DMS53 (cell line): ENCODE data around the gene WSCD2.

ENCODE experiments used
- DNase-seq: peaks from one replicate; lab custom pipeline; 2025; lab: John Stamatoyannopoulos, UW

WSCD2 gene

GRCh38 chr12:108268397-108268796 is 139.3 kb downstream of the WSCD2 start:
- DNase-seq, result no peak

DNA sequence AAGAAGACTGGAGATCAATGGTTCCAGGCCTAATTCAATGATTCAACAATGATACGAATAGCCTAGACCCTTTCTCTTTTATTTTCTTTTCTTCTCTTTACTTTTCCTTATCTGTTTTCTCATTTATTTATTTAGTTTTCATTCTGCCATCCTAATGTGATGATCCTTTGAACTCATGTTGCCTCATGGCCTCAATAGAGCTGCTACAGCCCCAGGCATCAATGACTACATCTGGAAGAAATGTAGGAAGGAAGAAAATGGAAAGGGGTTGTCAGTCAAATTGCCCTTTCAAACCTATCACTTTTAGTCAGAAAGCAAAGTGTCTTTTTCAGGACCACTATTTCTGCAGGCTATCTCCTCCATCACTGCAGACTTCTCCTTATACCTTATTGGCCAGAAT is 140.1 kb downstream of the WSCD2 start:
- DNase-seq, result no peak

- no peak for DNase-seq
Observed at GRCh38 chr12:108270035-108270848, 141.2 kb downstream of the WSCD2 start.

DNA sequence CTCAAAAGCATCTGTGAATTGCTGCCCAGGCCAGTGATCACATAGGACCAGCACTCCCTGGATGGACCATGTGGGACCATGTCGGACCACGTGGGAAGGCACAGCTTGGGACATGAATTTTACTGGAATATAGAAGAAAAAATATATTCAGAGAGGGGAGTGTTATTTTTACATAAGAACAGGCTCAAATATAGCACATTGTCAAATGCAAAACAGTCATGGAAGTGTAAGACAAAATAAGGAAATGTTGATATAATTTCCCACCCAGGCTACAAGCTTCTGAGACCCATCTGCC is 141.7 kb downstream of the WSCD2 start:
- DNase-seq, result no peak

DNA sequence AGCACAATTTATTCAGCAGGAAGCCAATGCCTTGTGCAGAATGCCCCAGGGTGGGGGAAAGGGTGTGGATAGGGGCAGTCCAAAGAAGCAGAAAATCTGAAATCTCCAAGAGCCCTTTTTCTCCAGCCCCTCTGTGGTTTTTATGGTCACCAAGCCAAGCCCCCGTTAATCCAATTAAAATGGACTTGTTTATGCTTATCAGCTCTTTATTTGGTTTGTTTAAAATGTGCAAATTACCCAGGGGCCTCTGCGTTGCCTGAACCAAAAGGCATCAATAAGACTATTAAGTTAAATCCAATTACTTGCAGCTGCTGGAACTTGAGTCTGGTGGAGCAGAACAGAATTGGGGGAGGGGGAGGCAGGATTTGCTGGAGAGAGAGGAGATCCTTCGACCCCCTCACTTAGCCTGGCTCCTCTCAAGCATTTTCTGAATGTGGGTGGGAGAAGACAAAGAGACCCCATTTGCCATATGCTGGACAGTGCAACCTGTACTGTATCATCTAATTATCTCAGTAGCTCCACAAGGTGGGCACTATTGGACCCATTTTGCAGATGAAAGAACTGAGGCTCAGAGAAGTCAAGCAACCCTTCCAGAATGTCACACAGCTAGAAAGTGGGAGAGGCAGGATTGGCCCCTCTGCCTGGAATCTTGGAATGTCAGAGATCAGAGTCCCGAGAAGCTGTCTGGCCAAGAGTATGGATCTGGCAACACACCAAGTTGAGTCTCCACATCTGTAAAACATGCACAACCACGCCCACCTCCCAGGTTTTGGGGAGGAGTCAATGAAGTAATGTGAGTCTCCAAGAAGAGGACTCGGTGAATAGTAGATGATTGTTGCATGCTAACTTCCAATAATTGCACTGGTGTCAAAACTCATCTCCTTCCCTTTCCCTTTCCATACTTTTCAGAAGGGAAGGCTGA is 143.1 kb downstream of the WSCD2 start:
- DNase-seq, result no peak

DNA sequence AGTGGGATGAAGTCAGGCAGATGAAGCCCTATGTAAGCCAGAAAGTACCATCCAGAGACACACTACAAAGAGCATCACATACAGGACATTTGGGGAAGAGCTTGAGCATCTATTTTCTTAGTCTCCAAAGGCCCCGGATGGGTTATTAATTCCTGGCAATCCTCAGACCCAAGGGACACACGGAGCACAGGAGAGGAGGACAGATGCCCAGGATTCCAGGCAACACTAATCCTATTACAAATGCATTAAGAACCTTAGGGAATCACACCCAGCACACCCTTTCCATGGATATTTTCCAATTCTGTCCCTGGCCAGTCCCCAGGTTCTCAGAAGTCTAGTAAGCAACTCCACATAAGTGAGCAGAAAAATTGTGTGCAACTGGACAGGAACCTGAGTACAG is 144.1 kb downstream of the WSCD2 start:
- DNase-seq, result no peak

GRCh38 chr12:108277613-108278012 is 148.5 kb downstream of the WSCD2 start:
- no peak for DNase-seq

GRCh38 chr12:108282160-108282559 is 153.1 kb downstream of the WSCD2 start:
- DNase-seq, result no peak

DNA sequence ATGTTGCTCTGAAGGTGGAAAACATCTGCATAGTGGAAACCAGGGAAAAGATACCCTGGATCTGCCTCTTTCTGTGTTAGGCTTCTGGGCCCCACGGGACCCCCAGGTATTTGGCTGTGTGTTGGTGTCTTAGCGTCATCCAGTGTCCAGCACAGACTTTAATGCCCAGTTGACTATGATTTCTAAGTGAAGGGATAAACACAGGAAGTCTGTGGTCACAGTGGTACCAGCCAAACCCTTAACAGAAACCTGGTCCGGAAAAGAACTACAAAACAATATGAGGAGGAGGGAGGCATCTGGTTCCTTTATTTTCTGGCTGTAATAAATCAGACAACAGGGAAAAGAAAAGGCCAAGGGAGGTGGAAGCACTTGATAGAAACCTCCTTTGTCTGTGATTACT is 153.6 kb downstream of the WSCD2 start:
- no peak for DNase-seq

DNA sequence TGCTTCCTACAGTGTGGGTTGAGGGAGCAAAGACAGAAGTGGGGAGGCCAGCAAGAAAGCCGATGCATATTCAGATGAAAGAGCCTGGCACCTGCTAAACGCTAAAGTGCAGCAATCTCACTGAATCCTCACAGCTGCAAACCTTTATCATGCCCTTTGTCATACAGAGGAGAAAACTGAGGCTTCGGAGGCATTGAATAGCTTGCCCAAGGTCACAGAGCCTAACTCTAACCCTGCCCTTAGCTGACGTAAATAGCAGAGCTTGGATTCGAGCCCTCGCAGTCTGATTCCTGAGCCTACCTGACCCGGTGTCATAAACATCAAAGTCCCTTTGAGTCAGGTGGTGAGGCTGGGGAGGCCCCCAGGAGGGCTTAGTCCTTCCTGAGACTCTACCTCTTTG is 155.1 kb downstream of the WSCD2 start:
- DNase-seq, result no peak

GRCh38 chr12:108285016-108285415 is 155.9 kb downstream of the WSCD2 start:
- DNase-seq, result no peak

DNA sequence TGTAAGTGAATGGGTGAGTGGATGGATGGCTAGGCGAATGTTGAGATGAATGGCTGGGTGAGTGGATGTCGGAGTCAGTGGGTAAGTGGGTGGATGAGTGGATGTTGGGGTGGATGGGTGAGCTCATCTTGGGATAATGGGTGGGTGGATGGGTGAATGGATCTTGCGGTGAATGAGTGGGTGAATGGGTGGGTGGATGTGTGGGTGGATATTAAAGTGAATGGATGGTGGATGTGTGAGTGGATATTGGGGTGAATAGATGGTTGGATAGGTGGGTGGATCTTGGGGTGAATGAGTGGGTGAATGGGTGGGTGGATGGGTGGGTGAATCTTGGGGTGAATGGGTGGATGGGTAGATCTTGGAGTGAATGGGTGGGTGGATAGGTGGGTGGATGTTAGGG is 158.1 kb downstream of the WSCD2 start:
- DNase-seq, result no peak

DNA sequence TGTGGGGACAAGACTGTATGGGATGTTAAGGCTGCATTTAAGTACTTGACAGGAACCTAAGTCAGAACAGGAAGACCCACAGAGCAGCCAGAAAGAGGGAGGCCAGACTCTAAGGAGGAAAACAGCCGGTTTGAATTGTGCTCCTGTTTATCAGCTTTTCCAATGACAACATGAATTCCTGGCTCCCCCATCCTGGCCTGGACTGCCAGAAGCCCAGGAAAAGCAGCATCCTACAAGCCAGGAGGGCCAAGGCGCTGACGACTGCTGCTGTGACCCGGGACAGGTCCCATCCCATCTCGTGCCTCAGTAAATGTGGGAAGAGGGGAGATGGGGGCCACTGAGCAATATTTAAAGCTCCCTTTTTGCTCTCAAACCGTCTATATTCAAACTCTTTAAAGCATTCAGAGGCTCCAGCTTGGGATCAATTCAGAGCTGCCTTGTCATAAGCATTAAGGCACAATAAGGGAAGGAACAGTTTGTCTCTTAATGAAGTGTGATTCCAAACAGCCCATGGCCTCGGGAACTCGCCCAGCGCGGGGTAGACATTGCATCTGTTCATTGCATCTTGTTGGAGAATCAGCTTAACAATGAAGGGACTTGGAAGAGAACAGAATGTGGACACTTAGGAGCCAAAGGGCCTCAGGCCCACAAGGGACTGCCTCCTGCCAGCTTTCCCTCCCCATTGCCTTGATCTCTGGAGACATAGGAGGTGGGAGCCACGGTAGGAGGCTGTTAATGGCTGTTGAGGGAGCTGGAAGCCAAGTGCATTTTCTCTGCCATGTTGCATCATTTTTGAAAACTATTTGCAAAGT is 160.5 kb downstream of the WSCD2 start:
- DNase-seq, result no peak

DNA sequence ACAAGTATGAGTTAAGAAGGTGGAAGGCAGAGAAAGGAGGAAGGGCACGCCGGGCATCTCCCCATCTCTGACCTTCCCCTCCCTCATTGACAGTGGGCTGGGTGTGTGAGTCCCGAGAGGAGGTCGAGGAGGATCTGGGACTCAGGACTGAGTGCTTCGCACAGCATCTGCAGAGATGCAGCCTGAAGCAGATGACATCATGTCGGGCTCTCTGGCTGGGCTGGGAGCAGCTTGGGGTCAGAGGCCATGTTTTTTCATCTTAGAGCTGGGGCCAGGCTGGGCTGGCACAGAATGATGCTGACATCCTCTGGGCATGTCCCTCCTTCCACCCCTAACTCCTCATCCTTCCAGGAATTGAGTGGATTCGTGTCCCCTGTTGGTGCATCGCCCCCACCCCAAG is 166.6 kb downstream of the WSCD2 start:
- DNase-seq, result no peak

DNA sequence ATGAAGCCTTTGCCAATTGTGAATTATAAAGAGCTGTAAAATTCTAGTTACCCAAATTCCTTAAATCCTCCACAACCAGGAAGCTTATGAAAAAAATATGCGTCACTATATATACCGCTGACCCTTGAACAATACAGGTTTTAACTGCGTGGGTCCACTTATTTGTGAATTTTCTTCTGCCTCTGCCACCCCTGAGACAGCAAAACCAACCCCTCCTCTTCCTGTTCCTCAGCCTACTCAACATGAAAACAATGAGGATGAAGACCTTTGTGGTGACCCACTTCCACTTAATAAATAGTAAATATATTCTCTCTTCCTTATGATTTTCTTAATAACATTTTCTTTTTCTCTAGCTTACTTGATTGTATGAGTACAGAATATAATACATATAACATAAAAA is 167.9 kb downstream of the WSCD2 start:
- DNase-seq, result no peak

- DNase-seq, result no peak
Observed at GRCh38 chr12:108297424-108297823, 168.3 kb downstream of the WSCD2 start.

- no peak for DNase-seq
Observed at GRCh38 chr12:108297895-108298760, 169.0 kb downstream of the WSCD2 start.

GRCh38 chr12:108298761-108299275 is 169.7 kb downstream of the WSCD2 start:
- DNase-seq, result no peak

GRCh38 chr12:108299516-108299915 is 170.4 kb downstream of the WSCD2 start:
- no peak for DNase-seq
